Measurements from ENCODE around the gene SLC24A3. TPM values are rescaled to one million over a fixed set of nuclear protein-coding genes. Genes with fewer than 3 reads are reported as not detected.
A peak's percentile ranks its signal among the peaks of the same experiment; 100 is the strongest.

Gene SLC24A3
- polyA plus RNA-seq (2013, experiment 1 of 2), result 3.1 TPM
- polyA plus RNA-seq (2013, experiment 2 of 2), result 1.8 TPM

- Histone ChIP-seq H3K27ac (ENCODE audit: low read depth, low read length) (no peak within 1 kb of the TSS), H3K4me1 (ENCODE audit: insufficient read depth, low read length) (peaks cover 14% of the 10 kb centered on the region), H3K9ac (ENCODE audit: low read depth, low read length) (peak within 1 kb of the TSS; percentile 21; the same call in 1 of the 2 replicates), H3K27me3 (ENCODE audit: insufficient read depth, low read length) (peaks cover 45% of the 10 kb centered on the region), H3K9me3 (ENCODE audit: insufficient read depth, low read depth, low read length) (no peaks in the 10 kb centered on the region), H3K4me3 (ENCODE audit: low read length) (peak within 1 kb of the TSS; percentile 57), H3K36me3 (ENCODE audit: insufficient read depth, low read length) (no peaks in the 10 kb centered on the region)
- under 1% methylated on average over 61 of the region's 61 CpGs for WGBS
These were observed at the start of gene SLC24A3 for GRCh38 chr20:19212469-19212815. Gene SLC24A3, plus strand, starts transcription at chr20:19212642.

DNA sequence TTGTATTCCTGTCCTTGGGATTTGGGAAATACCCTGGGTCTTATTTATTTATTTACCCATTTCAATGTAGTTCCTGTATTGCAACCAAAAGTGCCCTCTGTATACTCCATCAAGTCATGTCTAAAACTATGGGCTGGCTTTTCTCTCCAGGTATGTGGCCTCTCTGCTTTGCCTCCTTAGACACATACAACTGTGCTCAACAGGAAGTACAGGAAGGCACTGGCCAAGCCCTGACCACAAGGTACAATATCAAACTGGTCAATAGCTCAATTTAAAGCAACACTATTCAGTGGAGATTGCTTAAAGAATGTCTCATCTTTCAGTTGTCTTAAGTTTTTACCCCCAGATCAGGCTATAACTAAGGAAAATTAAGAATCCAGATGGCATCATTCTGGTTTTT lies 42.3 kb upstream of the SLC24A3 start:
- peaks cover 21% of the 10 kb centered on the region for H3K9me3 ChIP-seq (ENCODE audit: insufficient read depth, low read depth, low read length)
- no peaks in the 10 kb centered on the region for H3K4me1 ChIP-seq (ENCODE audit: insufficient read depth, low read length)
- H3K4me3 ChIP-seq (ENCODE audit: low read length), result no peak overlapping the region
- H3K27ac ChIP-seq (ENCODE audit: low read depth, low read length), result no peak overlapping the region
- H3K9ac ChIP-seq (ENCODE audit: low read depth, low read length), result no peak overlapping the region
- H3K36me3 ChIP-seq (ENCODE audit: insufficient read depth, low read length), result no peaks in the 10 kb centered on the region
- no peaks in the 10 kb centered on the region for H3K27me3 ChIP-seq (ENCODE audit: insufficient read depth, low read length)

- H3K27ac ChIP-seq (ENCODE audit: low read depth, low read length), result no peak overlapping the region
- H3K9ac ChIP-seq (ENCODE audit: low read depth, low read length), result no peak overlapping the region
- WGBS, result 94% methylated on average over 1 of the region's 1 CpG
- H3K4me1 ChIP-seq (ENCODE audit: insufficient read depth, low read length), result no peaks in the 10 kb centered on the region
- H3K27me3 ChIP-seq (ENCODE audit: insufficient read depth, low read length), result no peaks in the 10 kb centered on the region
- H3K9me3 ChIP-seq (ENCODE audit: insufficient read depth, low read depth, low read length), result peaks cover 16% of the 10 kb centered on the region
- H3K36me3 ChIP-seq (ENCODE audit: insufficient read depth, low read length), result no peaks in the 10 kb centered on the region
- H3K4me3 ChIP-seq (ENCODE audit: low read length), result no peak overlapping the region
These were observed 39.8 kb upstream of the SLC24A3 start for GRCh38 chr20:19172637-19173036.

DNA sequence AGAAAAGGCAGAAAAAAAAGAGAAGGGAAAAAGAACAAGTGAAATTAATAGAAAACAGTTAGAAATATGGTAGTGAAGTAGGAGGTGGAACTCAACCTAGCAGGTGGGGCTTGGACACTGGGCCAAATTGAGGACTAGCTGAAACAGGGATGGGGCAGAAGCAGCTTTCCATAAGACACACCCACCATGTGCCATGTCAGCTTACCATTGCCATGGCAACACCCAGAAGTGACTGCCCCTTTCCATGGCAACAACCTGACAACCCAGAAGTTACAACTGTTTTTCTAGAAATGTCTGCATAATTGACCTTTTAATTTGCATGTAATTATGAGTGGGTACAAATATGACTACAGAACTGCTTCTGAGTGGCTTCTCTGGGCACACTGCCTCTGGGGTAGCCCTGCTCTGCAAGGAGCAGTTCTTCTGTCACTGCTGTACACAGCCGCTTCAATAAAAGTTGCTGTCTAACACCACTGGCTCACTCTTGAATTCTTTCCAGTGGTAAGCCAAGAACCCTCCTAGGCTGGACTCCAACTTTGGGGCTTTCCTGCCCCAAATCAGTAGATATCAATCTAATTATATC lies 35.9 kb upstream of the SLC24A3 start:
- no peaks in the 10 kb centered on the region for H3K27me3 ChIP-seq (ENCODE audit: insufficient read depth, low read length)
- H3K9me3 ChIP-seq (ENCODE audit: insufficient read depth, low read depth, low read length), result no peaks in the 10 kb centered on the region
- H3K4me1 ChIP-seq (ENCODE audit: insufficient read depth, low read length), result no peaks in the 10 kb centered on the region
- no peak overlapping the region for H3K9ac ChIP-seq (ENCODE audit: low read depth, low read length)
- 38% methylated on average over 1 of the region's 1 CpG for WGBS
- no peak overlapping the region for H3K4me3 ChIP-seq (ENCODE audit: low read length)
- no peaks in the 10 kb centered on the region for H3K36me3 ChIP-seq (ENCODE audit: insufficient read depth, low read length)
- no peak overlapping the region for H3K27ac ChIP-seq (ENCODE audit: low read depth, low read length)

GRCh38 chr20:19181552-19181951 lies 30.9 kb upstream of the SLC24A3 start:
- no peak overlapping the region for H3K4me3 ChIP-seq (ENCODE audit: low read length)
- WGBS, result 75% methylated on average over 2 of the region's 2 CpGs

DNA sequence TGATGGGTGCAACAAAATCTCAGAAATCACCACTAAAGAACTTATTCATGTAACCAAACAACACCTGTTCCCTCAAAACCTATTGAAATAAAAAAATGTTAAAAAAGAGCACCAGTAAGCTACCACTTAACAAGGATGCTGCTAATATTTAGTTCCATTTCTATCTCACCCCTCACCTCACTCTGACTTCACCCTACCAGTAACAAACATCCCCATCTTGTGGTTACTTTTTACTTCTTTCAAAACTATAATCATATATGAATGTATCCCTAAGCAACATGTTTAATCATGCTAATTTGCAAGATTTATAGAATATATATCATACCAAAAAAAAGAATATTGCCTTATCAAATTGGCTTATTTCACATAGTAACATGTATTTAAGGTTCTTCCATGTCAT lies 27.4 kb upstream of the SLC24A3 start:
- Histone ChIP-seq H3K9ac (ENCODE audit: low read depth, low read length) (no peak overlapping the region), H3K27me3 (ENCODE audit: insufficient read depth, low read length) (no peaks in the 10 kb centered on the region), H3K9me3 (ENCODE audit: insufficient read depth, low read depth, low read length) (no peaks in the 10 kb centered on the region), H3K27ac (ENCODE audit: low read depth, low read length) (no peak overlapping the region), H3K36me3 (ENCODE audit: insufficient read depth, low read length) (no peaks in the 10 kb centered on the region), H3K4me3 (ENCODE audit: low read length) (no peak overlapping the region), H3K4me1 (ENCODE audit: insufficient read depth, low read length) (no peaks in the 10 kb centered on the region)

More at GRCh38 chr20:19181552-19181951, 30.9 kb upstream of the SLC24A3 start:
- Histone ChIP-seq H3K4me1 (ENCODE audit: insufficient read depth, low read length) (no peaks in the 10 kb centered on the region), H3K36me3 (ENCODE audit: insufficient read depth, low read length) (no peaks in the 10 kb centered on the region), H3K9ac (ENCODE audit: low read depth, low read length) (no peak overlapping the region), H3K27me3 (ENCODE audit: insufficient read depth, low read length) (no peaks in the 10 kb centered on the region), H3K27ac (ENCODE audit: low read depth, low read length) (no peak overlapping the region), H3K9me3 (ENCODE audit: insufficient read depth, low read depth, low read length) (no peaks in the 10 kb centered on the region)

- 88% methylated on average over 5 of the region's 5 CpGs for whole genome bisulfite sequencing
- H3K4me1 ChIP-seq (ENCODE audit: insufficient read depth, low read length), result no peaks in the 10 kb centered on the region
- H3K36me3 ChIP-seq (ENCODE audit: insufficient read depth, low read length), result no peaks in the 10 kb centered on the region
- no peaks in the 10 kb centered on the region for H3K9me3 ChIP-seq (ENCODE audit: insufficient read depth, low read depth, low read length)
- no peak overlapping the region for H3K4me3 ChIP-seq (ENCODE audit: low read length)
- no peak overlapping the region for H3K9ac ChIP-seq (ENCODE audit: low read depth, low read length)
- no peak overlapping the region for H3K27ac ChIP-seq (ENCODE audit: low read depth, low read length)
- no peaks in the 10 kb centered on the region for H3K27me3 ChIP-seq (ENCODE audit: insufficient read depth, low read length)
These were observed 19.1 kb upstream of the SLC24A3 start for GRCh38 chr20:19193349-19193748.

- no peaks in the 10 kb centered on the region for H3K36me3 ChIP-seq (ENCODE audit: insufficient read depth, low read length)
- peaks cover 18% of the 10 kb centered on the region for H3K4me1 ChIP-seq (ENCODE audit: insufficient read depth, low read length)
- H3K9ac ChIP-seq (ENCODE audit: low read depth, low read length), result no peak overlapping the region
- H3K4me3 ChIP-seq (ENCODE audit: low read length), result no peak overlapping the region
- peaks cover 6% of the 10 kb centered on the region for H3K27me3 ChIP-seq (ENCODE audit: insufficient read depth, low read length)
- no peaks in the 10 kb centered on the region for H3K9me3 ChIP-seq (ENCODE audit: insufficient read depth, low read depth, low read length)
- 20% methylated on average over 8 of the region's 8 CpGs for WGBS
- H3K27ac ChIP-seq (ENCODE audit: low read depth, low read length), result no peak overlapping the region
These were observed 6.5 kb upstream of the SLC24A3 start for GRCh38 chr20:19205981-19206396.

GRCh38 chr20:19207541-19207940 lies 4.9 kb upstream of the SLC24A3 start:
- Histone ChIP-seq H3K4me1 (ENCODE audit: insufficient read depth, low read length) (peaks cover 23% of the 10 kb centered on the region), H3K36me3 (ENCODE audit: insufficient read depth, low read length) (no peaks in the 10 kb centered on the region), H3K9ac (ENCODE audit: low read depth, low read length) (no peak overlapping the region), H3K27me3 (ENCODE audit: insufficient read depth, low read length) (peaks cover 18% of the 10 kb centered on the region), H3K9me3 (ENCODE audit: insufficient read depth, low read depth, low read length) (no peaks in the 10 kb centered on the region), H3K4me3 (ENCODE audit: low read length) (no peak overlapping the region), H3K27ac (ENCODE audit: low read depth, low read length) (peak overlapping the region; percentile 27; the same call in 1 of the 2 replicates)
- WGBS, result 50% methylated on average over 1 of the region's 1 CpG

DNA sequence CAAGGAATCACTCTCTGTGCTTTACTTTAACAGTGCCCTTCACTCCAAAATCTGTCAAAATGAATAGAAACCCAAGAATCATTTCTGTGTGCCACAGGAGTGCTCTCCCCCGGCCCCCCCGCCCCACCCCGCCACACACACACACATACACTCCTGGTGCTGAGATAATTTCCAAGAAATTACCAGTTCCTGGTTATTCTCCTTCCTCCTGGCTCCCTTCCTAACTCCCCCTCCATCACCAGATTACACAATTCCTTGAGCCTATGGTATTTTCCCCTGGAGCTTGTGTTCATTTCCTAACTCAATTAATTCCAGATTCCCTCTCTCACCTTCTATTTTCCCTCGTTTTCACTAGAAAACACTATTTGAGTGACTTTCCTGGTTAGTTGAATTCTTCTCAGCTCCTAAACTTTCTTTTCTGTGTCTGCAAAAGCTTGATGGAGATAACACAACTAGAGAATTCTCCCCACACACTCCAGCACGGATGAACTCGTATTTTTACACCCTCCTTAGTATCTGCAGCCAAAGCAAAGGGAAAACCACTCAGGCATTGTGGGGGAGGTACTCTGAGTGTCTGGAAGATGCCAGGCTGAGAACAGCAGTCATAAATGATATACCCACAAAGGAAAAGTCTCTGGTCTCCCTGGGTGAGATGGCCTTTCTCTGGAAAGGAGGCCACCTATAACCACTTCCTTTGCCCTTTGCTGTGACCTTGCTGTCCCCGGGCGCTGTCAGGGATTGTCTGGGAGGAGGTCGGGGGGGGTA lies 1.9 kb upstream of the SLC24A3 start:
- H3K9me3 ChIP-seq (ENCODE audit: insufficient read depth, low read depth, low read length), result no peaks in the 10 kb centered on the region
- H3K4me3 ChIP-seq (ENCODE audit: low read length), result no peak overlapping the region
- H3K36me3 ChIP-seq (ENCODE audit: insufficient read depth, low read length), result no peaks in the 10 kb centered on the region
- peaks cover 23% of the 10 kb centered on the region for H3K4me1 ChIP-seq (ENCODE audit: insufficient read depth, low read length)
- no peak overlapping the region for H3K27ac ChIP-seq (ENCODE audit: low read depth, low read length)
- H3K27me3 ChIP-seq (ENCODE audit: insufficient read depth, low read length), result peaks cover 45% of the 10 kb centered on the region
- H3K9ac ChIP-seq (ENCODE audit: low read depth, low read length), result no peak overlapping the region
- WGBS, result 90% methylated on average over 9 of the region's 9 CpGs

DNA sequence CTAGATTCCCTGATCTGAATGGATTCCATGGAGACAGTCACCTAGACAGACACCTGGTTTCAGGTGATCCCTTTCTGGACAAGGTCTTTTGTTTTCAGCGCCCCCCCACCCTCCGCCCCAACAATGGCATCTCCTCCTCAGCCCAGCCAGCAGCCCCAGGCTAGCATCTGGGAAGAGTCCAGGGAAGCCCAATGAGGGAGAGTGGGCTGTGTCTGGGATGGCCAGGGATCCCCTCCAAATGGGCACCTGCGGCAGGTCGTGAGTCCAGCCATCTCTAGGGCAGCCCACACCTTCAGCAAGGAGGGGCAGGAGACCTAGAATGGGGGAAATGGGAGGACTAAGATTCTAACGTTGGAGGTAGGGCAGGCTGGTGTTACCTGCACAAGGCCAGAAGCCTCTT lies 1.2 kb upstream of the SLC24A3 start:
- Histone ChIP-seq H3K4me3 (ENCODE audit: low read length) (peak overlapping the region; percentile 57), H3K27ac (ENCODE audit: low read depth, low read length) (no peak overlapping the region), H3K9ac (ENCODE audit: low read depth, low read length) (no peak overlapping the region), H3K4me1 (ENCODE audit: insufficient read depth, low read length) (peaks cover 23% of the 10 kb centered on the region), H3K36me3 (ENCODE audit: insufficient read depth, low read length) (no peaks in the 10 kb centered on the region), H3K27me3 (ENCODE audit: insufficient read depth, low read length) (peaks cover 45% of the 10 kb centered on the region), H3K9me3 (ENCODE audit: insufficient read depth, low read depth, low read length) (no peaks in the 10 kb centered on the region)
- 69% methylated on average over 5 of the region's 5 CpGs for WGBS
